HepG2 (cell line): ENCODE data around the gene COL2A1. TPM values are rescaled to one million over a fixed set of nuclear protein-coding genes. Genes with fewer than 3 reads are reported as not detected.

Experiments used
- AHR ChIP-seq: IDR thresholded peaks from 2 replicates; pipeline ENCODE4 v1.6.1; 2018; ENCODE audit warnings: missing genetic modification reagents, missing compliant biosample characterization
- ESRRA ChIP-seq: sonication (generic); formaldehyde crosslinking; IDR thresholded peaks from 2 replicates; pipeline ENCODE4 v1.5.1; 2020; ENCODE audit warnings: mild to moderate bottlenecking, low read depth, missing genetic modification reagents
- FIP1L1 ChIP-seq: fragments of 200-400 bp; formaldehyde crosslinking; IDR thresholded peaks from 2 replicates; pipeline ENCODE4 v1.6.1; 2018; ENCODE audit warnings: low read depth, mild to moderate bottlenecking, low read length, moderate library complexity, borderline replicate concordance; ENCODE audit not compliant: insufficient read depth
- GLI4 ChIP-seq: sonication (generic); formaldehyde crosslinking; IDR thresholded peaks from 2 replicates; pipeline ENCODE4 v1.5.1; 2020; ENCODE audit warnings: missing genetic modification reagents, mild to moderate bottlenecking, moderate library complexity, borderline replicate concordance
- HNRNPLL ChIP-seq: fragments of 200-400 bp; formaldehyde crosslinking; IDR thresholded peaks from 2 replicates; pipeline ENCODE4 v1.6.1; 2017; ENCODE audit warnings: mild to moderate bottlenecking, low read depth, low read length; ENCODE audit not compliant: poor library complexity, severe bottlenecking
- NCOA2 ChIP-seq: sonication (generic); formaldehyde crosslinking; IDR thresholded peaks from 2 replicates; pipeline ENCODE4 v1.8.0; 2022; ENCODE audit warnings: inconsistent platforms
- PRDM10 ChIP-seq: sonication (generic); formaldehyde crosslinking; IDR thresholded peaks from 2 replicates; pipeline ENCODE4 v1.4.0; 2020; ENCODE audit warnings: low read depth, missing genetic modification reagents
- RORA ChIP-seq: sonication (generic); formaldehyde crosslinking; IDR thresholded peaks from 2 replicates; pipeline ENCODE4 v1.5.0; 2020; ENCODE audit warnings: mild to moderate bottlenecking, missing genetic modification reagents, moderate library complexity
- SIN3A ChIP-seq: IDR thresholded peaks from 2 replicates; pipeline ENCODE4 v1.6.1; 2011; ENCODE audit warnings: low read depth, mild to moderate bottlenecking, control low read depth, low read length, borderline replicate concordance
- SRSF9 ChIP-seq: fragments of 200-400 bp; formaldehyde crosslinking; IDR thresholded peaks from 2 replicates; pipeline ENCODE4 v1.6.1; 2018; ENCODE audit warnings: borderline replicate concordance, mild to moderate bottlenecking, low read depth, low read length; ENCODE audit not compliant: insufficient read depth, poor library complexity, severe bottlenecking
- SUZ12 ChIP-seq: fragments of 150-350 bp; IDR thresholded peaks from 2 replicates; pipeline ENCODE4 v1.6.1; 2014; ENCODE audit warnings: low read depth, low read length
- THAP9 ChIP-seq: sonication (generic); formaldehyde crosslinking; IDR thresholded peaks from 2 replicates; pipeline ENCODE4; 2020; ENCODE audit warnings: missing genetic modification reagents, mild to moderate bottlenecking, borderline replicate concordance
- U2AF2 ChIP-seq: fragments of 200-400 bp; formaldehyde crosslinking; IDR thresholded peaks from 2 replicates; pipeline ENCODE4 v1.6.1; 2017; ENCODE audit warnings: low read depth, mild to moderate bottlenecking, low read length
- ZFY ChIP-seq: sonication (generic); formaldehyde crosslinking; IDR thresholded peaks from 2 replicates; pipeline ENCODE4 v1.4.0; 2020; ENCODE audit warnings: missing genetic modification reagents
- ZNF556 ChIP-seq: sonication (generic); formaldehyde crosslinking; IDR thresholded peaks from 2 replicates; pipeline ENCODE4 v1.4.0; 2020; ENCODE audit warnings: mild to moderate bottlenecking, missing genetic modification reagents, borderline replicate concordance
- ZNF557 ChIP-seq: sonication (generic); formaldehyde crosslinking; IDR thresholded peaks from 2 replicates; pipeline ENCODE4 v1.4.0; 2020; ENCODE audit warnings: missing genetic modification reagents
- ZNF614 ChIP-seq: IDR thresholded peaks from 2 replicates; pipeline ENCODE4 v1.6.1; 2018; ENCODE audit warnings: missing biosample characterization, missing genetic modification reagents, inconsistent platforms, borderline replicate concordance
- polyA plus RNA-seq, 8 experiments: library from polyadenylated mRNA; depleted of rRNA in 3 of 8; stranded (reverse) in 7 of 8; unstranded in 1 of 8; fragments of >200 nt; fragmentation: Illumina TruSeq in 4 of 8; extraction: Trizol in 4 of 8; gene quantifications; 2 replicates each; pipeline versions ENCODE4 v1.2.1 to v1.2.3, GENCODE V29; 2011 to 2016; ENCODE audit warnings: low read depth in 4 of 8, missing spikeins in 1 of 8, mixed read lengths in 1 of 8; ENCODE audit not compliant: insufficient read depth in 1 of 8
- total RNA-seq, 5 experiments: library from RNA; depleted of rRNA; stranded (reverse); fragments of >200 nt; fragmentation: Illumina TruSeq; extraction: Trizol; gene quantifications; 2 replicates each; pipeline ENCODE4 v1.2.3, GENCODE V29; 2016; ENCODE audit warnings: low read depth in 1 of 5
- TF ChIP-seq, protein P1 (sequence below): sonication (generic); formaldehyde crosslinking; IDR thresholded peaks from 2 replicates; pipeline ENCODE4 v1.5.1; 2020; ENCODE audit warnings: mild to moderate bottlenecking, missing genetic modification reagents, moderate library complexity

Gene COL2A1
- total and polyA plus RNA-seq, 2 of the 13 experiments (the other 11 are each of a cell fraction or from before 2014, with no cell fraction given) = 7.4 to 38.3 TPM

DNA sequence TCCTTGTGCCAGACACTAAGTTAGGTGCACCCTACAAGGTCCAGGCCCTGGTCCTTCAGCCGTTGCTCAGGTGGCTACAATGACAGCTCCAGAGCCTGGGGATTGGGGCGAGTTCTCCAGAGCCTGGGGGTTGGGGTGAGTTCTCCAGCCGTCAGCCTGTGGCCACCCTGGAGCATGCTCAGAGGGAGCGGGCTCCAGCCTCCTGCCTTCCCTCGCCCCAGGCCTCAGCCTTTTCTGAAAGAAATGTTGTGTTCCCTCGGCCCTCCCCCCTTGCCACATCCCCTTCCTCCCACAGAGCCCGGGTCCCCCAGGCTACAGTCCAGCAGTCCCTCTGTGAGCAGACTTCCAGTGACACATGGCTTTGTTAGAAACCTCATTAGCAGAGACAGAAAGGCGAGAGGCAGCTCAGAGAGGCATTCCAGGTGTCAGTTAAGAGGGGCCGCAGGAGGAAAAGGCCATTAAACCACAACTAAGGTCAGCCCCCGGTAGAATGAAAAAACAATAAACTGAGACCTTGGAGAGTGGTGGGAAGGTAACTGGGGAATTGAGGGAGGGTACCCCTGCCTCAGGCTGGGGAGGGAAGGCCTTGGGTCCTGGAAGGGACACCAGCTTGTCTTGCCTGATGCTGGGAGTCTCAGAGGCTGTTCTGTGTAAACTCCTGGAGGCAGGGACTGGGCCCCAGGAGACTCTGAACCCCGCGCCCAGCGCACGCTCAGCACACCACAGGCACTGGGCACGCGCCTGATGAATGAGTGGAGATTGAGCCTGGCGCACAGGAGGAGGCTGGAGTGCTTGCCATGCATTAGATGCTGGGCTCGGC lies 23.1 kb upstream of the COL2A1 start (continued):
- TF ChIP-seq AHR (CRISPR knock-in tag) (no peak), SRSF9 (no peak), HNRNPLL (peak; percentile 23), ZNF556 (CRISPR knock-in tag) (no peak), SIN3A (no peak), SUZ12 (no peak), RORA (no peak), PRDM10 (no peak), U2AF2 (no peak), FIP1L1 (no peak), NCOA2 (CRISPR knock-in tag) (no peak), ZNF557 (CRISPR knock-in tag) (no peak), ESRRA (no peak), ZNF614 (CRISPR knock-in tag) (no peak), GLI4 (no peak), ZFY (CRISPR knock-in tag) (peak; percentile 36; the same call in 1 of the 2 replicates), THAP9 (CRISPR knock-in tag) (no peak)
- TF ChIP-seq, protein P1, sequence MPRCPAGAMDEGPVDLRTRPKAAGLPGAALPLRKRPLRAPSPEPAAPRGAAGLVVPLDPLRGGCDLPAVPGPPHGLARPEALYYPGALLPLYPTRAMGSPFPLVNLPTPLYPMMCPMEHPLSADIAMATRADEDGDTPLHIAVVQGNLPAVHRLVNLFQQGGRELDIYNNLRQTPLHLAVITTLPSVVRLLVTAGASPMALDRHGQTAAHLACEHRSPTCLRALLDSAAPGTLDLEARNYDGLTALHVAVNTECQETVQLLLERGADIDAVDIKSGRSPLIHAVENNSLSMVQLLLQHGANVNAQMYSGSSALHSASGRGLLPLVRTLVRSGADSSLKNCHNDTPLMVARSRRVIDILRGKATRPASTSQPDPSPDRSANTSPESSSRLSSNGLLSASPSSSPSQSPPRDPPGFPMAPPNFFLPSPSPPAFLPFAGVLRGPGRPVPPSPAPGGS (CRISPR knock-in tag) = no peak
